B cell (primary cell): ENCODE measurements around the gene DLG1.

Experiments
- EZH2 ChIP-seq: IDR thresholded peaks from 2 replicates; pipeline ENCODE4 v1.6.1; 2012; ENCODE audit warnings: borderline replicate concordance, low read depth, mild to moderate bottlenecking, moderate library complexity, low read length; ENCODE audit not compliant: insufficient read depth, poor library complexity, severe bottlenecking
- TF ChIP-seq, protein P1 (sequence below): fragments of 200-600 bp; IDR thresholded peaks from one replicate; pipeline ENCODE4 v1.8.0; 2022; ENCODE audit warnings: antibody characterized with exemption, mild to moderate bottlenecking

DNA sequence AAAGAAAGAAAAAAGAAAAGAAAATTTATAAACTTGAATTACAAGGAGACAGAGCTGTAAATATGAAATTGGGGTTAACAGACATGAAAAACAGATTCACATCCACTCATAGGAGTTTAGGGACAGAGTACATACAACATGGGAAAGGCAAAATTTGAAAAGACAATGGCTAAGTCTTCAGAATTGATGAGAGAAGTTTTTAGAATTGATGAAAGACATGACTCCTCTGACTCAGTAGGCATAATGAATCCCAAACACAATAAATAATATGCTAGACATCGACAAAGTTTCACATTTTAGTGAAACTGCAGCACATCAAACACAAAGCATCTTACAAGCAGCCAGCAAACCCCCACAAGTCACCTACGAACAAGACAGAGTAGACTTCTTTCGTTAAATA, 184.4 kb downstream of the DLG1 start:
- TF ChIP-seq, protein P1, sequence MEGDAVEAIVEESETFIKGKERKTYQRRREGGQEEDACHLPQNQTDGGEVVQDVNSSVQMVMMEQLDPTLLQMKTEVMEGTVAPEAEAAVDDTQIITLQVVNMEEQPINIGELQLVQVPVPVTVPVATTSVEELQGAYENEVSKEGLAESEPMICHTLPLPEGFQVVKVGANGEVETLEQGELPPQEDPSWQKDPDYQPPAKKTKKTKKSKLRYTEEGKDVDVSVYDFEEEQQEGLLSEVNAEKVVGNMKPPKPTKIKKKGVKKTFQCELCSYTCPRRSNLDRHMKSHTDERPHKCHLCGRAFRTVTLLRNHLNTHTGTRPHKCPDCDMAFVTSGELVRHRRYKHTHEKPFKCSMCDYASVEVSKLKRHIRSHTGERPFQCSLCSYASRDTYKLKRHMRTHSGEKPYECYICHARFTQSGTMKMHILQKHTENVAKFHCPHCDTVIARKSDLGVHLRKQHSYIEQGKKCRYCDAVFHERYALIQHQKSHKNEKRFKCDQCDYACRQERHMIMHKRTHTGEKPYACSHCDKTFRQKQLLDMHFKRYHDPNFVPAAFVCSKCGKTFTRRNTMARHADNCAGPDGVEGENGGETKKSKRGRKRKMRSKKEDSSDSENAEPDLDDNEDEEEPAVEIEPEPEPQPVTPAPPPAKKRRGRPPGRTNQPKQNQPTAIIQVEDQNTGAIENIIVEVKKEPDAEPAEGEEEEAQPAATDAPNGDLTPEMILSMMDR = no peak
- no peak for TF ChIP-seq EZH2
